Limb (tissue), 2 donors: ENCODE data around the gene DDI2.
A peak's percentile ranks its signal among the peaks of the same experiment; 100 is the strongest.
"Not testable (repeated sequence)": the region's sequence is repeated elsewhere in the genome, so short reads cannot be mapped to it uniquely, and the experiment has no call there.

Experiments used
- DNase-seq, 2 donors: peaks; one replicate each; pipeline ENCODE4 v3.0.0-alpha.2; 2016; ENCODE audit errors: extremely low spot score in 2 of 2

Gene DDI2

DNA sequence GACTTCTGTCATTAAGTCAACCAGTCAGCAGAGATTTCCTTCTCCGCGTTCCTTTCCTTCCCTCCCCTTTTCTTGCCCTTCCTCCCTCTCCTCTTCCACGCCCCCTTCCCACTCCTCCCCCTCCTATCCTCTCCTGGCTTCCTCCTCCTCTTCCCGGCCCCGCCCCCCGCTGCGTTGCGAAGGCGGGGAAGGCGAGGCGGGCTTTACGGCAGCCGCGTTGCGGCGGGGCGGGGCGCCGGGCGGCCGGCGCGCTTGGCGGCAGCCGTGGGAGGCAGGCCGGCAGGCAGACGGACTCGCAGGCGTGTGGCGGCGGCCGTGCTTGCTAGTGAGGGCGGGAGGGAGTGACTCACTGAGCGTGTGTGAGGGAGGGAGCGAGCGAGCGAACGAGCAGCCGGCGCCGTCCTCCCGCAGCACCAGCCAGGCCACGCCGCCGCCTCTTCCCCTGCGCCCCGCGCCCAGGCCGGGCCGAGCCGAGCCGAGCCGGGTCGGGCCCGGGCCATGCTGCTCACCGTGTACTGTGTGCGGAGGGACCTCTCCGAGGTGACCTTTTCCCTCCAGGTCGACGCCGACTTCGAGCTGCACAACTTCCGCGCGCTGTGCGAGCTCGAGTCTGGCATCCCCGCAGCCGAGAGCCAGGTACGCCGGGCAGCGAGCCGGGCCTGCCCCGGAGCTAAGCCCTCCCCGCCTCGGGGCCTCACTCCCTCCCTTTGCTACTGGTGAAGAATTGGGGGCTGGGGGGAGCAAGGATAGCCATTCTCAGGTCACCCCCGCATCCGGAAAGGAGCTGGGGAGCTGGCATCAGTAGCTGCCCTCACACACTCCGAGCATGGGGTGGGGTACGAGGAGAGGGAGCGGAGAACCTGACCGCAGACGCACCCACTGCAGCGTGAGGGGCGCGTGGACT lies at the start of gene DDI2:
Gene DDI2 (plus strand): TSS at position 286 of the 904 bp plus-strand sequence. CDS start 213 bp downstream, at position 499.
- DNase-seq = peak; percentile 98

DNA sequence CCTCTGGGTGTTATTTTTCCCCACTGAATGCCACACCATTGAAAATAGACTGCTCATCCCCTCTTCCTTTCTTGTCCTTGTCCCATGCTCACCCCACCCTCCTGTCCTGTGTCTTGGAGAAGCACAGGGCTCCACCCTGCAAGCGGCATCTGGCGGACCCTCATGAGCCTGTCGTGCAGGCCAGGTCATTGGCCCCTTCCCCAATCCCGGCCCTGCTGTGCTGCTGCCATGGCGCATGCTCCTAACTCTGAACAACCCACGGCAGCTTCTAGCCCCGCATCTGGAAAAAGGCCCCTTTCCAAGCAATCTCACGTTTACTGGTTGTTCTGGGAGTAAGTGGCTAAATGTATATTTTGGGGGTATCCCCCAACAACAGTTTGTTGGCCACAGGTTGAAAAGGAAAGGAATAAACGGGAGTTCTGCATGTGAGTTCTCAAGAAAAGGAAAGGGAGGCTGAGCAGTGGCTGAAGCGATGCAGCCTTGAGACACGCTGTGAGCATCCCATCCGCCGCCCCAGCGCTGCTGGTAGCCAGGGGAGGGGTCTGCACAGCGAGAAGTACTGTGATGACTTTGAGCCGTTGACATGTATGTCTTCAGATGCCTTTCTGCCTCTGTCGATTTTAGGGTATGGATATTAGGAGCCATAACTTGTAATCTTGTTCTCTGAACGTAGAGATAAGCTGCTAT lies 48.7 kb upstream of the DDI2 start:
- no peak for DNase-seq

DNA sequence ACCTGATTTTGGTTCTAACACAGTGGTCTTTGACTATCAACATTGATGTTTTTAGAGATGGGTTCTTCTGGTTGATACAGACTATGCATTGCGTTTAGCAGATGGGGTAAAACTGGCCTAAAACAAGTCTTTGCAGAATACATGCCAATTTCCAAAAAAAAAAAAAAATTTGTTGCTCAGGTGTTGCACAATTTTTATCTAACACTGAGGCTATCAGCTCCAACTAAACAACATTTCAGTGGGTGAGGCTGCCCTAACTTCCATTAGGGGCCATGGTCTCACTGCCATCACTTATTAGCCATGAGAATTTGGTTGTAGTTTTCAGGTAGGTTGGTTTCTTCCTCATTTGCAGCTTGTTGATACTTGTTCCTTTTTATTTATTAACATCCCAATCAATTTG lies 46.4 kb upstream of the DDI2 start:
- DNase-seq = no peak

DNA sequence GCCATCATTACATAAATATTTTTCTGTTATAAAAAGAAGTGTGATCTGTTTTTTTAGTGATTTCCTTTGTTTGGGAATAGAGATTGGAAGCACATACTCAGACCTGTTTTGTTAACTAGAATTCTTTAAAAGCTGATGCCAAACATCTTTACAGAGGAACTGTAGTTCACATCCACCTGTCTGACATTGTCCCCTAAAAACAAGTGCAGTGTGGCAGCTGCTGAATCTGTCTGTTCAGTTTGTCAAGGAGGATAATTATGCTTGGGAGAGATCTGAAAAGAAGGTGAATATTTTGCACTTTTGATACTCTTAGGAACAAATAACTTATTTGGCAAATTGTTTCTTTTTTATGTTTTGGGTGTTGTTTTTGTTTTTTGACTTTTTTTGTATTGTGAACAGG lies 46.0 kb upstream of the DDI2 start:
- DNase-seq = no peak

DNA sequence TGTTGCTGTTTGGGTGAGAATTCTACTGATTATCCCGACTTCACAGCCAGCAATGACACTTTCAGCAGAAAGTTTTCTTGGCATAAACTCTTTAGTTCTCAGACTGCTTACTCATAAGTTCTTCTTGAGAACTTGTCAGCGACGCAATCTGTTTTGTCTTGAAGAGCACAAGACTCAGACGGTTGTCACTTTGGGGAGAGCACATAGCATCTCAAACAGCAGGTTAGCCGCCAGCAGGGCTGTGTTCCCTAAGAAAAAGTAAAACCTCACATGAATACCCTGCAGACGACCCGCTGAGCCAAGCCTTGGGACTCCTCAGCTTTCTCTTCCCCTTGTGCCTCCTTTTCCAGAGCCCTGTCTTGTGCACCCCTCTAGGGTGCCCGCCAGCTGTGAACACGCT lies 43.8 kb upstream of the DDI2 start:
- DNase-seq = no peak

DNA sequence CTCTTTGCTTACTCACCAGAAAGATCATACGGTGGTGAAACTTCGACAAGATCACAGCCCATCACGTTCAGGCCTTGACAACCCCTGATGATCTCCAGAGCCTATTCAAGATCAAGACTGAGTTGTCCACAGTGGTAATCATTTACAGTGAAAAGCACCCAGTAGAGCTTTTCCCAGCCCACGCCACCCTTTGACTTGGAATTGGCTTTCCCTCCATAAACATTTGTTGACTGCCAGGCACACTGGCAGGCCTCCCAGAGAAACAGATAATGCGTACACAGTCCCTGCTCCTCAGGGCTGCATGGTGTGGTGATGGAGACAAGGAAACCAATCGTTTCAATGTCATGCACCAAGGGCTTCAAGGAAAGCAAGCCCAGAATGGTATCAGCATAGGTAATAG lies 42.5 kb upstream of the DDI2 start:
- DNase-seq = no peak

DNA sequence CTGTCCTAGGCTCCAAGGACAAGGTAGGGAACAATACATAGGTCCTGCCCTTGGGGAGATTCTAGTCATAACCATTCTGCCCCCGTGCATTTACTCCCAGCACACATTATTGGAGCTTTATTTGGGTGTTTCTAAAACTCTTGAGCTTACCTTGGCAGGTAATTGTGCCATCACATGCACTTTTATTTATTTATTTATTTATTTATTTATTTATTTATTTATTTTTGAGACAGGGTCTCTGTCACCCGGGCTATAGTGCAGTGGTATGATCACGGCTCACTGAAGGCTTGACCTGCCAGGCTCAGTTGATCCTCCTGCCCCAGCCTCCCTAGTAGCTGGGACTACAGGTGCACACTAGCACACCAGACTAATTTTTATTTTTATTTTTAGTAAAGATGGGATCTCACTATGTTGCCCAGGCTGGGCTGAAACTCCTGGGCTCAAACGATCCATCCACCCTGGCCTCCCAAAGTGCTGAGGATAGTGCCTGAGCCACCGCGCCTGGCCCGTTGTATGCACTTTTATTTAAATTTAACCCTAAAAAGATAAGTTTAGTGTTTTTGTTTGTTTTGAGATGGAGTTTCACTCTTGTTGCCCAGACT lies 41.6 kb upstream of the DDI2 start:
- no peak for DNase-seq

DNA sequence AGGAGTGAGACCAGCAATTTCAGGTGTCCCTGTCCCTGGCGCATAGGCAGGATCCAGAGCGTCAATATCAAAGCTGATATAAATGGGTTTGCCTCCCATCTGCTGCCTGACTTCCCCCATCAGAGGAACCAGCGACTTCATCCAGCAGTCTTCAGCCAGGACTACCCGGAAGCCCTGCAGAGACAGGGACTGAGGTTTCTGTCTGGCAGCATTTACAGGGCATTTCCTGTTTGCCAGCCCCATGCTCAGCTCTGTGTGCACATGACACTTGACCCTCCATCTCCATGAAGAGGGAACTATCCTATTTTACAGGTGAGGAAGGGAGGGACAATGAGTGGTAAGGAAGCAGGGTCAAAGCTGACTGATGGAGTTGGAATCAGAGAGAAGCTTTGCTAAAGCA lies 39.6 kb upstream of the DDI2 start:
- no peak for DNase-seq

DNA sequence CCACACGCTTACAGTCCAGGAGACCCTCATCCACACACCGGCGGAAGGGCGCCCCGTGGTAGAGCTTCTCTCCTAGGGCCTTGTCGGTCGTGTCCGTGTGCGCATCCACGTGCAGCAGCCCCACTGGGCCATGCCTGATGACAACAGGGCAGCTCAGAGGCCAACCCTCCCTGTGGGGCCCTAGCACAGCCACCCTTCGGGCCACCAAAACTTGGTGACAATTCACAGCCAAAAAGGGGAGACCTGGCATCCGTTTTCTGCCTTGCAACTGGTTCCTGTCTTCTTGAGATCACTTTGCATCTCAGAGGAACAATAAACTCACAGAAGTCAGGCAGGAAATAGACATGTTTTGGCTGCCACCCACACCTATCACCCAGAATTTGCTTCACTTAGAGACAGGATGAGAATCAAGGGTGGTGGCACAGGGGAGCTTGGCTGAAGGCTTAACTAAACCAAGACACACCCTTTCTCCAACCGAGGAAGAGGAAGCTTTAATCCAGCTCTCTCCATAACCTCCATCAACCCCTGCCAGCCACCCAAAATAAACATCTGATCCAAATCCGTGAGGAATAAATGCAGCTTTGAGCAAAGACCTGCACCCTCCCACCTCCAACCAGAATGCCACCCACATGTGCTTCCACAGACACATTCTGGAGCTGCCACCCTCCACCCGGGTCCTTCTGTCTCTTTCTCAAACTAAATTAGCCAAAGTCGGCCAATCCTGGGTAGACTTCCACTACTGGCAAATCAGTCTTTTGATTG lies 38.2 kb upstream of the DDI2 start:
- DNase-seq = no peak

DNA sequence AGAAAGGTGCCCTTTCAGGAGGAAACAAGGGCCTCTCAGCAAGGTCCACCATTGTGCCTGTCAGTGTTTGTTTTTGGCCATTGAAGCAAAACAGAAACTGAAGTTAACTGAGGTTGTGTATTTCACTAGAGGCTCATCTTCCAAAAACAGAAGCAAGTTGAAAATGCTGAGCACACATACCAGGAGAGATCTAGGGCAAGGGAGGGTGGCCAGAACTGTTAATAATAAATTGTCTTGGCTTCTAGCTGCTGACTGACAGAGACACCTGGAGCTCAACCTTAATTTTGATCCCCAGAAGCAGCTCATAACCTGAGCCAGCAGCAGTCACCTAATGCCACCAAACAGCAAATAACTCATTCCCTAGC lies 37.6 kb upstream of the DDI2 start:
- DNase-seq = no peak

DNA sequence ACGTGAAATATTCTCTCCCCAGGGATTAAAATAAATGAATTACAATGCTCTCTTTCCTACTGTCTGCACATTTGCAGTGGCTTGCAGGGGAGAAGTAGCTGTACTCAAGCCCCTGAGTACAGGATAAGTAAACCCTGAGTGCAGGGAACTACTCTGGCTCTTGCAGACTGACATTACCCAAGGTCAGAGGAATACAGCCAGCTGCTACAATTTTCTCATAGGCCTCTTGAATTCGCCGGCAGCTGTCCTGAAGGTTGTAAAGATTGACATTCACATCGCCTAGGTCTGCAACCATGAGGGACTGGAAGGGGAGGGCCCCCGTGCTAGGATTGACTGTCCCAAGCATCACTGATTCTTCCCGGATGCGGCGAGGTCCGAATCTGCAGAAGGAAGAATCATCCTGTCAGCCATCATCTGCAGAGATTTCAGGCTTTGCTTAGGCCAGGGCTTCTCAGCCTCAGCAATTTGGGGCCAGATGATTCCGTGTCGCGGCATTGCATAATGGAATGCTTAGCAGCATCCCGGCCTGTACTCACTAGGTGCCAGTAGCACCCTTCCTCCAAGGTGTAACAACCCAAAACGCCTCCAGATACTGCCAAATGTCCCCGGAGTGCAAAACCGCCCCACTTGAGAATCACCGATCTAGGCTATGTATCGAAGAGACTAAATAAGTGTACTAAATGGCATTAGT lies 34.1 kb upstream of the DDI2 start:
- DNase-seq = no peak

DNA sequence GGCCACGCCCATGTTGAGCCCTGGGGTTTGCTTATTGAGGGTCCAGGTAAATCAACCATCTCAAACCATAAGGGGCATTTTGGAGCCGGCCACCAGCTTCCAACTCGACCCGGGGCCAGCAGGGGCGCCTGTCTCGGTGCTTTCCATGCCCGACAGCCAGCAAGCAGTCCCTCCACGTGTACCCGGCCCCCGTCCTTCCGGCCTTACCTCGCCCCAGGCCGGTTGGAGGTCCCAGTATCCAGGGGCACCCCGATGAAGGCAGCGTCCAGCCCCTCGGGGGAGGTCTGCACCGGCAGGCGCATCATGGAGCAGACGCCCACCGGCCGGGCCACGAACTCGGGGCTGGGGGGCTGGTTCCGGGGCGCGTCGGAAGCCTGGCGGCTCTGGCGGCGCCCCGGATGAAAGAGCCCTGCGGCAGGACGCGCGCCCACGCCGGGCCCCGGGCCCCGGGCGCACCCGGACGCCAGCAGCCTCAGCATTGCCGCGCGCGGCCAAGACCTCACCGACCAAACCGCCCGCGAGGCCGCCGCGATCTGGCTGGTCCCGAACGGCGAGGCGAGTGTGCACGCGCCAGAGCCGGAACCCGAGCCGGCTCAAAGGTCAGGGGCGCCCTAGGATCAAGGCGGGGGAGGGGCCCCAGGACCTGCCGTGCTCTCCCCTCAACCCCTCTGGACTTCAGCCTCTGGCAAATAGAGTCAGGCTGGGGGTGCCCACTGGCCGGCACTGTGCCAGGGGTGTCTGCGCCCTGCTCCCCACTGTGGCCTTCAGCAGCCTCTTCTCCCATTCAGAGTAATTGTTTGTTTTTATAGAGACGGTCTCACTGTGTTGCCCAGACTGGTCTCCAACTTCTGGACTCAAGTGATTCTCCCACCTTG lies 32.5 kb upstream of the DDI2 start, which contains the start of gene AGMAT:
Gene AGMAT (minus strand): TSS at position 563 of the 875 bp plus-strand sequence. CDS start 84 bp downstream, at position 479.
- peak in 1 of 2 donors; percentile 64 for DNase-seq

DNA sequence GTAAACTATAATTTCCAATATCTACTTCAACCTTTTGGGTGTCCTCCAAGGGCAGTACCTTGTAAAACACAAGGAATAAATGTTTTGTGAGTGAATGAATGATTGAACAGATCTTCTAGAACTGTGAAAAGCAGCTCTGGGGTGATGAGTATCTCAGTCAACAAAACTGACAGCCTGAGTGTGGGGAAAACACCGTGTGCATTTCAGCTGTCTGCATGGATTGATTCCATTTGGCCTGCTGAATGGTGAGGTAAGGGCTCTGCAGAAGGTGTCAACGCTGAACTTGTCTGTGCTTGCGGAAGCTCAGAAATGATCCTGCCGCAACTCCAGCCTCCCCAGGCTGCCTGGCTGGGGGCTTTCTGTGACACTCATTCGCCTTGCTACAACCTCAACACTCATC lies 25.0 kb upstream of the DDI2 start:
- DNase-seq = no peak

DNA sequence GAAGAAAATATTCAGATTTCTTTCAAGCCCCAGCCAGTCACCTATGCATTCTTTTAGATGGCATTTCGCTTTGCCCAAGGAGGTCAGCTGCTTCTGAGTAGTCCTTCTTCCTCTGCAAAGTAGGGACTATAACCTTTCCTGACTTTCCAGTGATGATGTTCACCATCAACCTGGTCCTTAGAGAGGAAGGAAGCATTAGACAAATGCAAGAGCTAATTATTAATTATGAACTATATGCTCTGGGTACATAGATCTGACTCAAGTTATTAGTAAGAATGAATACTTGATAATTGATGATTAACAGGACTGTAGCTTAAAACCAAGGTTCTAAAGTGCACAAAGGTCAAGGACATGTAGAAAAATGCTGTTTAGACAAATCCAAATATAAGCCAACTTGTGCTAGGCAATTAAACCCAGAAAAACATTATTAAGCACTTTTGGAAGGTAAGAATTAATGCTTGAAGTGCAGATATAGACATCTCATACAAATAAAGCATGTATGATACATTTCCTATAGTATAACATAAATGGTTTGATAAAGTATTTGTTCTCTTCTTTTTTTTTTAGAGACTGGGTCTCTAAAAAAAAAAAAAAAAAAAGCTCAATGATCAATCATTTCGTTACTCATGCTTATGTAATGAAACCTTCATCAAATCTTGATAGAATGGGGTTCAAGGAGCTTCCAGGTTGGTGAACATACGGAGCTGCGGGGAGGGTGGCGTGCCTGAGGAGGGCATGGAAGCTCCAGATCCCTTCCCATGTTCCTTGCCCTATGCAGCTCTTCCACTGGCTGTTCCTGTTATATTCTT lies 21.2 kb upstream of the DDI2 start:
- DNase-seq = no peak

DNA sequence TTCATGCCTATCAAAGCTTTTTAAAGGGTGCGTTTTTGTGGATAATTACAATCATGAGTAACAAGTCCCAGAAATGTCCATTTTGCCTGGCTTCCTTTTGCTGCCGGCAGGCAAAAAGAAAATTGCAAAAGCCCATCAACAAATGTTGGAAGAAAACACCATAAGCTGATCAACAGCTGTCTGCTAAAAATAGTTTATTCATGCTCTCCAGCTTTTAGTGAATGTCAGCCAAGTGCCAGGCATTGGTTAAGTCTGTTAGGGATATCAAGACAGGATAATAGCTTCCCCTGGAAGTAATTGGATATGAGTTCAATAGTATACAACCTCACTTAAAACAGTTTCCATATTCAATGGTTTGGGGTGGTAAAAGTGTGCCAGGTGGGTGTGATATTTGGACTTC lies 18.8 kb upstream of the DDI2 start:
- DNase-seq = peak in 1 of 2 donors; percentile 57

DNA sequence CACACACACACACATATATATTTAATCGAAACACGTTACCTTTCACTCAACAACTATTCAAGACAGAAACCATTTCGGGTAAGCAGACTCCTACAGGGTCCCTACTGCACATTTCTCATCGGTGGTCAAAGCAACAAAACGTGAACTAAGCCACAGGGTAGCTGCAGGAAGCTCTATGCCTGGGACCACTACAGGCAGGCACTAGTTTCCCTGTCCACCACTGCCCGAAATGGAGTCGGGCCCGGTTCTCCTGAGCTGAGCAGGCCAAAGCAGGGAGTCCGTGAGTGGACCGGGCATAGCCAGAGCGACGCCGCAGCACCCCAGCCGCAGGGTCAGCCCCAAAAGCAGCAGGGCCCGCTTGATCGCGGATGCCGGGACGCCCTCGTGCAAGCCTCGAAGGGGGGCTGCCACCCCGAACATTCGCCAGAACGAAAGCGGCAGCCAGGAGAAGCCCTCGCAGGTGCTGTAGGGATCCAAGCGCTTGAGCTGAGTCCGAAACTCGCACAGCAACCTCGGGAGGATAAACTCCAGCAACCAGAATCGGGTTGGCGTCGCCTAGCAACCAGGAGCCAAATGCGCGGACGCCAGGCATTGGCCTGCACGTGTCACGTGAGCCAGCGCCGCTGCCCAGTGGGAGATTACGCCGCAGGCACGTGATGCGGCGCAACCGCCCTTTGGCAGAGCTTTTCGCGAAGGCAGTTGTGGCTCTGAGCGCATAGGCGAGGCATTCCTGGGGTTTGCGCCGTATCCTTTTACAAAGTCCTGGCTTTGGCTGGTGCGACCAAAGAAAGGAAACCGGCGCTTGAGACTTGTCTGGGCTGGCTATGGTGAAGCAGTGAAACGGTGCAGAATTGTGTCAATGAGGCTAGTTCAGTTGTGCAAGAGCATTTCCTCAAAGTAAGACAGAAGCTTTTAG lies 13.9 kb upstream of the DDI2 start:
- DNase-seq = peak; percentile 96 to 97

DNA sequence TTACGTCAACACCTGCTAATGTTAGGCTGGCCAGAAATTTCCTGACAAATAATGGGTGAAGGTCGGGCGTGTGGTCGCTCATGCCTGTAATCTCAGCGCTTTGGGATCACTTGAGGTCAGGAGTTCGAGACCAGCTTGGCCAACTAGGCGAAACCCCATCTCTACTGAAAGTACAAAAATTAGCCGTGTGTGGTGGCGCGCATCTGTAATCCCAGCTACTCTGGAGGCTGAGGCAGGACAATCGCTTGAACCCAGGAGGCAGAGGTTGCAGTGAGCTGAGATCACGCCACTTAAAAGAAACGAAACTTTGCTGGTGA lies 13.3 kb upstream of the DDI2 start:
- not testable (repeated sequence) for DNase-seq

DNA sequence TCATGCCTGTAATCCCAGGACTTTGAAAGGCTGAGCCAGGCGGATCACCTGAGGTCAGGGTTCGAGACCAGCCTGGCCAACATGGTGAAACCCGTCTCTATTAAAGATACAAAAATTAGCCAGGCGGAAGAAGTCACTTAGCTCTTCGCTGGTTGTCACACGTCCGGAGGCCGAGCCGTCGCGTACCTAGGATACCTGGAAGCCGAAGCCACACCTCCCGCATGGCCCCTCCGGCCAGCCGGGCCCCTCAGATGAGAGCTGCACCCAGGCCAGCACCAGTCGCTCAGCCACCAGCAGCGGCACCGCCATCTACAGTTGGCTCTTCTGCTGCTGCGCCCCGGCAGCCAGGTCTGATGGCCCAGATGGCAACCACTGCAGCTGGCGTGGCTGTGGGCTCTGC lies 12.9 kb upstream of the DDI2 start:
- DNase-seq = not testable (repeated sequence)
